ENCODE measurements around the gene ETF1.

DNA sequence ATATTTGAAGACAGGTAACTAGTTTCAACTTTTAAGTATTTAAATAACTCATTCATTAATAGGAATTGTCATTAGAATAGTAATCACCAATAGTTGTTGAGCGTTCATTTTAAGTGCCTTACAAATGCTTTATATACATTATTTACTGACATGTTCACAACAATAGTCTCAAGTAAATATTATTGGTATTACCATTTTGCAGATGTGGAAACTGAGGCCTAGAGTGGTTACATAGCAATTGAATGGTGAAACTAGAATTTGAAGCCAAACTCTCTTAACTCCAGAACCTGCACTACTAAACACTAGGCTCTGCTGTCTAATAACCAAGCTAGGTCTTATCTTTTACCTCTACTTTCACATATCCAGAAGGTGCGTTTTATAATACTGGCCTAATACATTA is 37.0 kb upstream of the ETF1 start:
- no peak for TF ChIP-seq POLR2A (IDR thresholded peaks at IDR 0.05)
- TF ChIP-seq, protein P1, sequence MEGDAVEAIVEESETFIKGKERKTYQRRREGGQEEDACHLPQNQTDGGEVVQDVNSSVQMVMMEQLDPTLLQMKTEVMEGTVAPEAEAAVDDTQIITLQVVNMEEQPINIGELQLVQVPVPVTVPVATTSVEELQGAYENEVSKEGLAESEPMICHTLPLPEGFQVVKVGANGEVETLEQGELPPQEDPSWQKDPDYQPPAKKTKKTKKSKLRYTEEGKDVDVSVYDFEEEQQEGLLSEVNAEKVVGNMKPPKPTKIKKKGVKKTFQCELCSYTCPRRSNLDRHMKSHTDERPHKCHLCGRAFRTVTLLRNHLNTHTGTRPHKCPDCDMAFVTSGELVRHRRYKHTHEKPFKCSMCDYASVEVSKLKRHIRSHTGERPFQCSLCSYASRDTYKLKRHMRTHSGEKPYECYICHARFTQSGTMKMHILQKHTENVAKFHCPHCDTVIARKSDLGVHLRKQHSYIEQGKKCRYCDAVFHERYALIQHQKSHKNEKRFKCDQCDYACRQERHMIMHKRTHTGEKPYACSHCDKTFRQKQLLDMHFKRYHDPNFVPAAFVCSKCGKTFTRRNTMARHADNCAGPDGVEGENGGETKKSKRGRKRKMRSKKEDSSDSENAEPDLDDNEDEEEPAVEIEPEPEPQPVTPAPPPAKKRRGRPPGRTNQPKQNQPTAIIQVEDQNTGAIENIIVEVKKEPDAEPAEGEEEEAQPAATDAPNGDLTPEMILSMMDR (IDR thresholded peaks at IDR 0.05), result no peak
